HG03039 (cell line): Measurements from ENCODE around the gene HNRNPUL1.

ENCODE experiments used
- ATAC-seq: cut with Tn5 transposase; IDR thresholded peaks from one replicate; pipeline ENCODE4 v1.9.1; 2021; ENCODE audit warnings: mild to moderate bottlenecking, moderate library complexity; ENCODE audit not compliant: unreplicated experiment

Gene HNRNPUL1

DNA sequence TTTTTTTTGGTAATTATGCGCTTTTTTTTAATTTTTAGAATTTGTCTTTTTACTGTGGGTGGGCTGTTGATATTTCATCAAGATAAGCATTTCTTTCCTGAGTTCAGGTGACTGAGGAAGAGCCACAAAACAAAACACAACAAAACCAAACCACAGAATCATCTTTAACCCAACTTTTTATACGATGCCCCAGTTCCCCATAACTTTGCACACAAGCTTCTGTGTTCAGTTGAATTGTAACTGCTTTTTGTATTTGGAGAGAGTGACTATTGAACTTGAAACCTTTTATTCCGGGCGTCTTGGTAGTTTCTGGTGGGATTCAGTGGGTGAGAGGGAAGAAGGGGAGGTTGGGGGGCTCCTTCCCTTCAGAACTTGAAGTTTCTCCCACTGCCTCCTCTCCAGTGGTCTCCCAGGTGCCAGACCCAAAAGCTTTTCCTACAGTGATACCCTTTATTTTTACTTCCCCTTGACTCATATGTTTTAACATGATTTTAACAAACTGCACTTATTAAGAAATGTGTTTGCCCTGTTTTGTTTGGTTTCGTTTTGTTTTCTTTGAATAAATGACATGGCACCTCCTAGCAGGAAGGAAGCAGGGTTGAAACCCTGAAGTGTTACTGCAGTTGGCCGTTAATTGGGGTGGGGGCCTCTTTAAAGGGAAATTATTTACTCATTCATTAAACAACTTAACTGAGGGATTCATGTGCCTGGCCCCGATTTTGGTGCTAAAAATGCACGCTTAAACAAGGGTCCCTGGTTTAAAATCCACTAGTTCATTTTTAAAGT, 43.1 kb downstream of the HNRNPUL1 start:
- no peak for ATAC-seq

- ATAC-seq = no peak
These were observed 43.8 kb downstream of the HNRNPUL1 start for GRCh38 chr19:41307954-41308449.

DNA sequence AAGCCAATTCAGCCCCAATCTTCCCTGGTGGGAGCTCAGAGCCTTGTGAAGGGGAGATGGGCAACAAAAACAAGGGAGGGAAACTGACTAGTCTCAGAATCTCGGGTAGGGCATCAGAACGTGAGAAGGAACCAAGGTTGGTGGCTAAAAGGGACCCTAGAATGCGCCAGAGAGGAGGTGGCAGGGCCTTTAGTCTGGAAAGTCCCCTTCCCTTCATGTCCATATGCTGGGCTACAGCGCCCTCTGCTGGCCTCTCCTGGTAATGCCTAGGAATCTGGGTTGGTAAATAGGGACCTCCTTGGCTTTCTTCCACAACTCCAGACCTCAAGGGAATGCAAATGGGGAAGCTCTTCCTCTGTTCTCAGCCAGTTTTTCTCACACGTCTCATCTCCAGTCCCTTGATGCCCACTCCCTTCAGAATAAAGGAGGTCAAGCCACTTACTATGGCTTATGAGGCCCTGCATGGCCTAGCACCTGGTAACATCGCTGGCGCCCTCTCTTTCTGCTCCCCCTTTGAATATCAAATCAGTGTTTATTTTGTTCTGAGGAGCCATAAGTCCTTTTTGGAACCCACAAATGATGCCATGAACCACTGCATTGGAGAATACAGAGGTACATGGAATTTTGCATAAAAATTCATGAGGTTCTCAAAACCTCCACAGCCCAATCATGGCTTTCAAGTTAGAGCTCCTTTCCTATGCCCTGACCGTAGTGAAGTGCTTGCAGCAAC, 44.4 kb downstream of the HNRNPUL1 start:
- no peak for ATAC-seq

DNA sequence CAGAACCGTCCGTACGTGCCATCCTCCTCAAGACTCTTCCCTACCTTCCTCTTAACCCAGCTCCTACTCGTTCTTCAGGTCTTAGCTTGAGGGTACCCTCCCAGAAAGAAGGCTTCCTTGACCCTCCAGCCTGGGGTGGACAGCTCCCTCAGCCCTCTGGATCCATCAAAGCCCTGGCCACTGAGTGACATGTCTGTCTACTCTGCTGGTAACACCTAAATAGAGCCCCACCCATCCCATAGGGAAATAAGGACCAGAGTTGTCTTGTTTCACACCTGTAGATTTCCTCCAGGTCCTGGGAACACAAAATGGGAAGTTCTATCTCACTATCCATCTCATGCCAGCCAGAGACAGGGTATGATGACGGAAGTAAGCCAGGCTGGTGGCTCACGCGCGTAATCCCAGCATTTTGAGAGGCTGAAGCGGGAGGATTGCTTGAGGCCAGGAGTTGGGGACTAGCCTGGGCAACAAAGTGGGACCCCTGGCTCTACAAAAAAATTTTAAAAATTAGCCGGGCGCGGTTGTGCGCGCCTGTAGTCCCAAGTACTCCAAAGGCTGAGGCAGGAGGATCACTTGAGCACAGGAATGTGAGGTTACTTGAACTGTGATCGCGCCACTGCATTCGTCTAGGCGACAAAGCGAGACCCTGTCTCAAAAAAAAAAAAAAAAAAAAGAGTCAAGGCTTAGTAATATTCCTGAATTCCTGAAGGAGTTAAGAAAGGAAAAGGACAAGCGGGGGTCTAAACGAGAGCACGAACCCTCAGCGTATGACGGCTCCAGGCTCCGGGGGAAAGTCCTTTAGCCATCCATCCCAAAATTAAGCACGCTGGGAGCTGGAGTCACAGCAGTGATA, 45.2 kb downstream of the HNRNPUL1 start:
- ATAC-seq = no peak

DNA sequence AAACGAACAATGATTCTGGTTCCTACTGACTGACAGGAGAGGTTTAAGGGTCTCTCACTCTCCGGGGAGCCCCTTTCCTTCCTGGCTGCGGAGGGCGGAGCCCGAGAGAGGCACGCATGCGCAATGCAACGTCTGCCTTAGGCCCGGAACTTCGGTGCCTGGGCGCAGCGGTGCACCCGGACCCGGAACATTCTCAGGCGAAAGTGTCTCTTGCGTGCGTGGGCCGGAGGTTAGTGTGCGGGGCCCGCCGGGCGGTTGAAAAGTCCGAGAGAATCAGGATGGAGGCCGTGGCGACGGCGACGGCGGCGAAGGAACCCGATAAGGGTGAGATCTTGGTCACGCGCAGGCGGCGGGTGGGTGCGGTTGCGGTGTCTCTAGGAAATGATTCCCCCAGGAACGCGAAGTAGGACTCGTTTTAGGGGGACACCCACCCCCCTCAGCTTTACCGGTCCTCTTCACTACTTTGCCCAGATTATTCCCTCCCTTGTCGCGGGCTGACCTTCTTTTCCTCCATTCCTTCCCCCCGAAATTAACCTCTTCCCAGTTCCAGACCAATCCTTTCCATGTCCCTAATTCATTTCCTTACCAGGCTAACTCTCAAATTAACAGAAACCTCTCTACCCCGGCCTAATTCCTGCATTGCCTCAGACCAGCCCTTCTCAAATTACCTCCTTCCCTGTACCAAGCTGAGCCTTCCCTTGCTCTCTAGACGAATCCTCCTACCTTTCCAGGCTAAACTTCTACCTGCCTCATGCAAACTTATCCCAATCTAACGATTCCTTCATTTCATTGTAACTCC, 46.1 kb downstream of the HNRNPUL1 start, which contains the start of gene CCDC97:
TSS of gene CCDC97 (plus strand) at position 140 of the 799 bp plus-strand sequence. CDS start at position 279, 139 bp downstream.
- peak; percentile 59 for ATAC-seq

DNA sequence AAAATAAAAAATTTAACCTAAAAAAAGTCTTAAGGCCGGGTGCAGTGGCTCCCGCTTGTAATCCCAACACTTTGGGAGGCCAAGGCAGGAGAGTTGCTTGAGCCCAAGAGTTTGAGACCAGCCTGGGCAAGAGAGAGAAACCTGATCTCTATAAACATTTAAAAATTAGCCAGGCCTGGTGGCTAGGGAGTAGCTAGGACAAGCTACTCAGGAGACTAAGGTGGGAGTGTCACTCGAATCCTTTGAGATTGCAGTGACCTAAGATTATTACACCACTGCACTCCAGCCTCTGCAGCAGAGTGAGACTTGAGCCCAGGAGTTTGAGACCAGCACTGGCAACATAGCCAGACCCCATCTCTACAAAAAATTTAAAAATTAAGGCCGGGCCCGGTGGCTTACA, 46.9 kb downstream of the HNRNPUL1 start:
- ATAC-seq = no peak

GRCh38 chr19:41311613-41312012, 47.4 kb downstream of the HNRNPUL1 start:
- ATAC-seq = no peak

GRCh38 chr19:41316306-41316920, 52.2 kb downstream of the HNRNPUL1 start:
- ATAC-seq = no peak

DNA sequence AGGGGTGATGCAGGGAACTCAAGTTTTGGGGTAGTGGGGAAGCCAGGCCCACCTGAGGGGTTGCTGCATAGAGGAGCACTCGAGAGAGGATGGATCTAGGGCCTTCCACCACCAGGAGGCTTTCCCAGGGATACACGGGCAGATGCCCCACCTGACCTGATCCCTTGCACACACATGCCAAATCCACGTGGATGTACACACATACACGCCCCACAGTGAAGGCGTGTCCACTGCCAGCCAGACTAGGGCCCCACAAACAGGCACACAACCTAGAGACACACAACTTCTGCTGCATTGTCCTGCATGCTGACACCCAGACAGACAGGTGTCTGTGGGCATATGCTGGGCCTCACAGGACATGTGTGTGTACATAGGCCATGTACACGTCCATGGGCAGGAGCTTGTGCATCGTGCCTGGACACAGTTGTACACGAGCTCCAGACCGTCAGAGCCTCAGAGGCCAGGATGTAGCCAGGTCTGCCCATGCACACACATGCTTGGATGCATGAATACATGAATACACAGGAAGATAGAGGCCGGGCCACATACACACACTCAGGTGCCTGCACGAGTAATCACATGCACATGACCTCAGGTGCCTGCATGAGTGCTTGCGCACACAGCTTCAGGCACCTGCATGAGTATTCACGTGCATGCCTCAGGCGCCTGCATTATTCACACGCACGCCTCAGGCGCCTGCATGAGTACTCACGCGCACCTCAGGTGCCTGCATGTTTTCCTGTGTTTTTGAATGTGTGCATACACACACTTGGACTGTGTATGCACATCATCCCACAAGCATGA, 54.7 kb downstream of the HNRNPUL1 start:
- ATAC-seq = no peak

GRCh38 chr19:41319500-41320184, 55.5 kb downstream of the HNRNPUL1 start:
- ATAC-seq = no peak

DNA sequence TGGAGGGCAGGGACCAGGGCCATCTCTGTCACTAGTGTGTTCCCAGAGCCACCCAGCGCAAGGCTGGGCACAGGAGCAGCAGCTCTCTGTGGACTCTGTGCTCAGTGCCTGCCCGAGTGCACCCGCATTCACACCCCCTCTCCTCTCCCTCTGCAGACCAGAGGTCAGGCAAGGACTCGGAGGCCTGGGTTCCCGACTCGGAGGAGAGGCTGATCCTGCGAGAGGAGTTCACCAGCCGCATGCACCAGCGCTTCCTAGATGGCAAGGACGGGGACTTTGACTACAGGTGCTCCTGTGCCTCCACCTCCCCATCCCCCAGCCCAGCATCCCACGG, 56.0 kb downstream of the HNRNPUL1 start:
- no peak for ATAC-seq

GRCh38 chr19:41320568-41320967, 56.4 kb downstream of the HNRNPUL1 start:
- no peak for ATAC-seq

DNA sequence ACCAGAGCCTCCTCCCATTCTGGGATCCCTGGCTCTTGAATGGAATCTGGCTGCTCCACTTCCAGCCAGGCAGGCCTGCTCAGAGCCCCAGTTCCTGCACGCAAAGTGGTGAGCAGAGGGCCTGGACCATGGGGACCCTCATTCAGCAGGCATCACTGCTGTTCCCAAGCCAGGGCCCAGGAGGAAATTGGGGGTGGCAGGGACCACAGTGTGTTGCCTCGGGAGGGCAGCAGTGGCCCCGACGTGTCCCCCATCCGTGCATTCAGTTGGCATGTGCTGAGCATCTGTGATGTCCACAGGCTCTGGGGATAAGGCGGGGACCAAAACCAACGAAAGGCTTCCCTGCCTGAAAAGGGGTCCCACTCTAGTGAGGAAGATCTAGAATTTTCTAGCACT, 57.0 kb downstream of the HNRNPUL1 start:
- ATAC-seq = no peak

- no peak for ATAC-seq
These were observed 57.6 kb downstream of the HNRNPUL1 start for GRCh38 chr19:41321600-41322270.

- ATAC-seq = no peak
These were observed 58.3 kb downstream of the HNRNPUL1 start for GRCh38 chr19:41322451-41322850.

GRCh38 chr19:41323023-41323422, 58.9 kb downstream of the HNRNPUL1 start:
- ATAC-seq = no peak

GRCh38 chr19:41323430-41324125, 59.4 kb downstream of the HNRNPUL1 start:
- ATAC-seq = no peak
